T-cell (primary cell): ENCODE measurements around the gene PSG4. TPM values are rescaled to one million over a fixed set of nuclear protein-coding genes. Genes with fewer than 3 reads are reported as not detected.
"Not testable (repeated sequence)": the region's sequence is repeated elsewhere in the genome, so short reads cannot be mapped to it uniquely, and the experiment has no call there.

Source experiments
- ATAC-seq, 4 experiments: fragments of 200-7000 bp in 3 of 4; fragments of 150-1000 bp in 1 of 4; cut with Tn5 transposase; replicated peaks in 1 of 4; 1 replicate in 3 of 4; 2 replicates in 1 of 4; pipeline ENCODE4 v1.10.0; 2021; ENCODE audit warnings: moderate library complexity in 3 of 4, mild to moderate bottlenecking in 2 of 4, moderate number of reproducible peaks in 1 of 4
- CTCF ChIA-PET, 2 donors: fragments of 300-600 bp; sonication (Branson Sonifier 250); formaldehyde crosslinking; loops; one replicate each; lab custom pipeline; 2022; ENCODE audit warnings: antibody characterized with exemption in 2 of 2; lab: Charles Lee
- POLR2A ChIA-PET, 2 donors: fragments of 300-600 bp; sonication (Branson Sonifier 250); formaldehyde crosslinking; loops; one replicate each; lab custom pipeline; 2022; ENCODE audit warnings: antibody characterized with exemption in 2 of 2; lab: Charles Lee
- DNase-seq, 35 experiments: peaks; one replicate each; pipeline versions ENCODE4 v3.0.0 to v3.0.0-alpha.2; 2013 to 2023
- H3K27ac ChIP-seq: one replicate; pipeline ENCODE4 v1.5.1; 2013; ENCODE audit warnings: low read length
- H3K27me3 ChIP-seq, 2 experiments: replicated peaks in 1 of 2; 1 replicate in 1 of 2; 2 replicates in 1 of 2; pipeline versions ENCODE4 v1.6.1 to v1.7.0; 2013; ENCODE audit warnings: low read length in 1 of 2, mixed read lengths in 1 of 2; ENCODE audit not compliant: control insufficient read depth in 2 of 2, insufficient read depth in 2 of 2; ENCODE audit errors: extremely low read depth in 1 of 2
- H3K36me3 ChIP-seq, 2 donors: 1 replicate in 1 of 2; 2 replicates in 1 of 2; pipeline versions ENCODE4 v1.6.1 to v1.7.0; 2013; ENCODE audit warnings: low read length in 1 of 2; ENCODE audit not compliant: control insufficient read depth in 2 of 2, insufficient read depth in 1 of 2; ENCODE audit errors: extremely low read depth in 1 of 2
- H3K4me1 ChIP-seq, 2 experiments: 1 replicate in 1 of 2; 2 replicates in 1 of 2; pipeline versions ENCODE4 v1.6.1 to v1.7.0; 2013; ENCODE audit warnings: low read length in 2 of 2, mixed read lengths in 1 of 2; ENCODE audit not compliant: insufficient read depth in 2 of 2, control insufficient read depth in 1 of 2; ENCODE audit errors: extremely low read depth in 1 of 2
- H3K4me3 ChIP-seq, 2 donors: 1 replicate in 1 of 2; 2 replicates in 1 of 2; pipeline versions ENCODE4 v1.5.1 to v1.7.0; 2013; ENCODE audit warnings: mild to moderate bottlenecking in 2 of 2, low read length in 1 of 2, moderate library complexity in 1 of 2; ENCODE audit not compliant: control insufficient read depth in 1 of 2; ENCODE audit errors: extremely low read depth in 1 of 2
- H3K9me3 ChIP-seq: 2 replicates; pipeline ENCODE4 v1.7.0; 2013
- H3K27ac Mint-ChIP-seq, 2 donors: one replicate each; pipeline ENCODE4 v1.8.0; 2020 to 2021; ENCODE audit warnings: mild to moderate bottlenecking in 2 of 2, mixed read lengths in 2 of 2
- H3K27me3 Mint-ChIP-seq, 2 donors: one replicate each; pipeline ENCODE4 v1.8.0; 2021 to 2022; ENCODE audit warnings: mixed read lengths in 2 of 2
- H3K36me3 Mint-ChIP-seq: one replicate; pipeline ENCODE4 v1.8.0; 2021; ENCODE audit warnings: mixed read lengths
- H3K4me1 Mint-ChIP-seq, 3 donors: one replicate each; pipeline ENCODE4 v1.8.0; 2020 to 2022; ENCODE audit warnings: mixed read lengths in 3 of 3, mild to moderate bottlenecking in 1 of 3
- H3K4me3 Mint-ChIP-seq, 3 donors: one replicate each; pipeline ENCODE4 v1.8.0; 2020 to 2022; ENCODE audit warnings: mild to moderate bottlenecking in 3 of 3, mixed read lengths in 3 of 3, moderate library complexity in 3 of 3
- H3K9me3 Mint-ChIP-seq, 3 donors: one replicate each; pipeline ENCODE4 v1.8.0; 2020 to 2022; ENCODE audit warnings: mixed read lengths in 3 of 3
- WGBS: methylation state at CpG from one replicate; pipeline ENCODE4 v1.1.5; 2013; ENCODE audit warnings: missing lambda C conversion rate; ENCODE audit not compliant: insufficient coverage; 5-methylcytosine and 5-hydroxymethylcytosine counted together
- total RNA-seq, 35 experiments: library from RNA in 6 of 35; stranded (reverse) in 6 of 35; fragments of 120-200 nt in 1 of 35; gene quantifications; one replicate each; pipeline versions ENCODE4 v1.2.1 to v1.2.4 and lab custom pipeline; 2013 to 2026

The PSG4 gene
- total RNA-seq, 5 donors from 2014 or later (not counting 1 experiment from before 2014, with no cell fraction given), result not detected

GRCh38 chr19:43242211-43242610 lies 36.8 kb upstream of the PSG4 start:
- DNase-seq, ATAC-seq, H3K4me1 Mint-ChIP-seq, CTCF ChIA-PET, H3K27me3 ChIP-seq, H3K36me3 ChIP-seq, H3K4me1 ChIP-seq, H3K9me3 ChIP-seq, H3K27ac ChIP-seq, POLR2A ChIA-PET, H3K4me3 ChIP-seq, H3K36me3 Mint-ChIP-seq, H3K27ac Mint-ChIP-seq, H3K4me3 Mint-ChIP-seq, H3K27me3 Mint-ChIP-seq: not testable (repeated sequence)
- peaks cover 12 to 35% (median 21%) of the 10 kb centered on the region in 3 donors for H3K9me3 Mint-ChIP-seq
- no CpG with 5 or more reads among the region's 2 CpGs for WGBS

GRCh38 chr19:43238213-43238612 lies 32.8 kb upstream of the PSG4 start:
- not testable (repeated sequence) for H3K27ac Mint-ChIP-seq

GRCh38 chr19:43235686-43236085 lies 30.2 kb upstream of the PSG4 start:
- WGBS, result no CpG with 5 or more reads among the region's 3 CpGs
- H3K36me3 Mint-ChIP-seq, DNase-seq, H3K4me3 ChIP-seq, H3K27me3 Mint-ChIP-seq, H3K4me1 ChIP-seq, POLR2A ChIA-PET, H3K9me3 ChIP-seq, H3K27me3 ChIP-seq, H3K27ac Mint-ChIP-seq, H3K27ac ChIP-seq, ATAC-seq, CTCF ChIA-PET, H3K4me3 Mint-ChIP-seq, H3K36me3 ChIP-seq, H3K4me1 Mint-ChIP-seq: not testable (repeated sequence)
- H3K9me3 Mint-ChIP-seq, result peaks cover 7 to 38% (median 23%) of the 10 kb centered on the region in 3 donors

More at GRCh38 chr19:43238213-43238612, 32.8 kb upstream of the PSG4 start:
- H3K36me3 ChIP-seq, H3K27ac ChIP-seq, POLR2A ChIA-PET, H3K4me3 Mint-ChIP-seq, CTCF ChIA-PET, H3K4me1 ChIP-seq, H3K27me3 ChIP-seq, H3K9me3 ChIP-seq, H3K36me3 Mint-ChIP-seq, ATAC-seq, DNase-seq, H3K27me3 Mint-ChIP-seq, H3K4me3 ChIP-seq, H3K4me1 Mint-ChIP-seq: not testable (repeated sequence)
- peaks cover 12 to 35% (median 21%) of the 10 kb centered on the region in 3 donors for H3K9me3 Mint-ChIP-seq
- WGBS, result no CpG with 5 or more reads among the region's 4 CpGs

- H3K27me3 Mint-ChIP-seq, result peaks cover 0 to 4% of the 10 kb centered on the region in 2 donors
- H3K27ac Mint-ChIP-seq, result no peak overlapping the region
- H3K9me3 Mint-ChIP-seq, result peaks cover 5 to 67% (median 41%) of the 10 kb centered on the region in 3 donors
- peaks cover 0 to 3% of the 10 kb centered on the region in 2 experiments for H3K27me3 ChIP-seq
- H3K4me3 Mint-ChIP-seq, result no peak overlapping the region
- POLR2A ChIA-PET, result no interaction called here
- no peaks in the 10 kb centered on the region for H3K36me3 ChIP-seq
- no CpG with 5 or more reads among the region's 2 CpGs for WGBS
- peaks cover 4% of the 10 kb centered on the region for H3K9me3 ChIP-seq
- no peak overlapping the region for H3K4me3 ChIP-seq
- H3K27ac ChIP-seq, result no peak overlapping the region
- no peaks in the 10 kb centered on the region for H3K36me3 Mint-ChIP-seq
- DNase-seq (no peak), ATAC-seq (no peak)
- no peaks in the 10 kb centered on the region for H3K4me1 Mint-ChIP-seq
- H3K4me1 ChIP-seq, result no peaks in the 10 kb centered on the region
- CTCF ChIA-PET, result no interaction called here
Observed at GRCh38 chr19:43229315-43229714, 23.9 kb upstream of the PSG4 start.

GRCh38 chr19:43228730-43229129 lies 23.3 kb upstream of the PSG4 start:
- H3K27ac Mint-ChIP-seq, H3K36me3 Mint-ChIP-seq, H3K4me1 Mint-ChIP-seq, H3K27me3 Mint-ChIP-seq, H3K27me3 ChIP-seq, H3K9me3 ChIP-seq, H3K27ac ChIP-seq, DNase-seq, CTCF ChIA-PET, H3K4me3 ChIP-seq, ATAC-seq, H3K4me1 ChIP-seq, POLR2A ChIA-PET, H3K36me3 ChIP-seq, H3K4me3 Mint-ChIP-seq: not testable (repeated sequence)
- no CpG with 5 or more reads among the region's 2 CpGs for WGBS
- H3K9me3 Mint-ChIP-seq, result peaks cover 8 to 64% (median 44%) of the 10 kb centered on the region in 3 donors

GRCh38 chr19:43226986-43227385 lies 21.5 kb upstream of the PSG4 start:
- no CpG with 5 or more reads among the region's 1 CpG for WGBS
- H3K4me1 ChIP-seq, ATAC-seq, H3K27ac ChIP-seq, H3K4me3 Mint-ChIP-seq, H3K9me3 ChIP-seq, H3K36me3 Mint-ChIP-seq, H3K27me3 Mint-ChIP-seq, CTCF ChIA-PET, H3K36me3 ChIP-seq, POLR2A ChIA-PET, H3K4me1 Mint-ChIP-seq, H3K4me3 ChIP-seq, H3K27me3 ChIP-seq, DNase-seq, H3K27ac Mint-ChIP-seq: not testable (repeated sequence)
- H3K9me3 Mint-ChIP-seq, result peaks cover 9 to 65% (median 41%) of the 10 kb centered on the region in 3 donors

- Mint-ChIP-seq H3K27ac (no peak overlapping the region), H3K4me3 (no peak overlapping the region), H3K9me3 (peaks cover 12 to 54% (median 40%) of the 10 kb centered on the region in 3 donors), H3K27me3 (peaks cover 0 to 3% of the 10 kb centered on the region in 2 donors), H3K36me3 (no peaks in the 10 kb centered on the region), H3K4me1 (no peaks in the 10 kb centered on the region)
- H3K36me3 ChIP-seq, result no peaks in the 10 kb centered on the region
- CTCF ChIA-PET, result no interaction called here
- DNase-seq (no peak), ATAC-seq (no peak)
- H3K4me1 ChIP-seq, result no peaks in the 10 kb centered on the region
- no peak overlapping the region for H3K27ac ChIP-seq
- peaks cover 0 to 6% of the 10 kb centered on the region in 2 experiments for H3K27me3 ChIP-seq
- no peak overlapping the region for H3K4me3 ChIP-seq
- 100% methylated on average over 2 of the region's 2 CpGs for WGBS
- H3K9me3 ChIP-seq, result peaks cover 4% of the 10 kb centered on the region
- POLR2A ChIA-PET, result no interaction called here
Observed at GRCh38 chr19:43224855-43225253, 19.4 kb upstream of the PSG4 start.
